ENCODE data around the gene LPIN3. TPM values are rescaled to one million over a fixed set of nuclear protein-coding genes. Genes with fewer than 3 reads are reported as not detected.

Gene LPIN3
- total and polyA plus RNA-seq, 12 donors, result 1.8 to 49.7 (median 9.7) TPM

GRCh38 chr20:41320976-41321375, 19.6 kb upstream of the LPIN3 start:
- no peak overlapping the region for H3K27ac ChIP-seq
- WGBS, 4 donors, result 54 to 86% (median 66%) methylated on average over 1 of the region's 1 CpG
- no peak overlapping the region for H3K4me3 ChIP-seq
- no peak for DNase-seq
- no peak for TF ChIP-seq POLR2A (IDR thresholded peaks at IDR 0.05)
- TF ChIP-seq CTCF (IDR thresholded peaks at IDR 0.05), result no peak
- peaks cover 7 to 14% of the 10 kb centered on the region in 2 donors for H3K4me1 ChIP-seq (replicated peaks in 1 of 2)
- intact Hi-C loops (cut with DNase I), result no loop called here
- H3K27me3 ChIP-seq, result no peaks in the 10 kb centered on the region
- H3K36me3 ChIP-seq (replicated peaks in 1 of 2), result no peaks in the 10 kb centered on the region
- H3K9me3 ChIP-seq (replicated peaks in 1 of 3), result no peaks in the 10 kb centered on the region

GRCh38 chr20:41327178-41327577, 13.4 kb upstream of the LPIN3 start:
- no peaks in the 10 kb centered on the region for H3K9me3 ChIP-seq (replicated peaks in 1 of 3)
- H3K27ac ChIP-seq, result peak overlapping the region in 1 of 5 donors; percentile 5
- no peaks in the 10 kb centered on the region for H3K36me3 ChIP-seq (replicated peaks in 1 of 2)
- H3K27me3 ChIP-seq, result no peaks in the 10 kb centered on the region
- DNase-seq, result peak in 1 of 7 donors; percentile 12
- H3K4me3 ChIP-seq, result no peak overlapping the region
- intact Hi-C loops (cut with DNase I), result no loop called here
- peaks cover 14 to 18% of the 10 kb centered on the region in 2 donors for H3K4me1 ChIP-seq (replicated peaks in 1 of 2)
- no peak for TF ChIP-seq CTCF (IDR thresholded peaks at IDR 0.05)
- no peak for TF ChIP-seq POLR2A (IDR thresholded peaks at IDR 0.05)
- 77 to 86% (median 85%) methylated on average over 5 of the region's 5 CpGs for WGBS, 4 donors

GRCh38 chr20:41329435-41330342, 10.9 kb upstream of the LPIN3 start:
- Histone ChIP-seq H3K9me3 (replicated peaks in 1 of 3) (no peaks in the 10 kb centered on the region), H3K4me3 (no peak overlapping the region), H3K4me1 (replicated peaks in 1 of 2) (peaks cover 14 to 18% of the 10 kb centered on the region in 2 donors), H3K27me3 (no peaks in the 10 kb centered on the region), H3K27ac (peak overlapping the region; percentile 58 to 92 (median 87)), H3K36me3 (replicated peaks in 1 of 2) (no peaks in the 10 kb centered on the region)
- intact Hi-C loops (cut with DNase I), result loop anchor here in 1 of 2 donors (10.0 kb wide), 1 partner anchor 85 kb away; no protein-coding TSS in a partner anchor
- TF ChIP-seq POLR2A (IDR thresholded peaks at IDR 0.05) (peak in 1 of 2 donors; percentile 83), CTCF (IDR thresholded peaks at IDR 0.05) (no peak)
- 17 to 21% (median 18%) methylated on average over 12 to 14 of the region's 14 CpGs for WGBS, 4 donors
- peak; percentile 80 to 95 (median 94) for DNase-seq

- DNase-seq, result peak in 3 of 7 donors; percentile 16 to 54 (median 17)
- intact Hi-C loops (cut with DNase I), result loop anchor here in 1 of 2 donors (10.0 kb wide), 1 partner anchor 86 kb away; no protein-coding TSS in a partner anchor
- Histone ChIP-seq H3K4me3 (no peak overlapping the region), H3K36me3 (replicated peaks in 1 of 2) (no peaks in the 10 kb centered on the region), H3K27ac (peak overlapping the region in 4 of 5 donors; percentile 58 to 92 (median 89)), H3K27me3 (no peaks in the 10 kb centered on the region), H3K9me3 (replicated peaks in 1 of 3) (no peaks in the 10 kb centered on the region), H3K4me1 (replicated peaks in 1 of 2) (peaks cover 14 to 18% of the 10 kb centered on the region in 2 donors)
- TF ChIP-seq CTCF (IDR thresholded peaks at IDR 0.05) (no peak), POLR2A (IDR thresholded peaks at IDR 0.05) (no peak)
- WGBS, 4 donors, result 79 to 91% (median 88%) methylated on average over 5 of the region's 5 CpGs
These were observed 10.3 kb upstream of the LPIN3 start for GRCh38 chr20:41330343-41330720.
